ENCODE data around the gene KRTAP5-9. TPM values are rescaled to one million over a fixed set of nuclear protein-coding genes. Genes with fewer than 3 reads are reported as not detected.
"Not testable (repeated sequence)": the region's sequence is repeated elsewhere in the genome, so short reads cannot be mapped to it uniquely, and the experiment has no call there.

The KRTAP5-9 gene
- total RNA-seq, 1 experiment from 2014 or later = not detected

GRCh38 chr11:71527576-71528210 is 20.5 kb upstream of the KRTAP5-9 start:
- TF ChIP-seq CTCF (IDR thresholded peaks at IDR 0.05; ENCODE audit: unreplicated experiment) = no peak
- intact Hi-C loops (cut with micrococcal nuclease; ENCODE audit: unreplicated experiment) = no loop called here
- H3K9me3 Mint-ChIP-seq (ENCODE audit: low read depth, unreplicated experiment) = no peaks in the 10 kb centered on the region
- peaks cover 34% of the 10 kb centered on the region for H3K27me3 Mint-ChIP-seq (ENCODE audit: unreplicated experiment)
- CTCF ChIA-PET = no interaction called here
- no peak overlapping the region for H3K27ac Mint-ChIP-seq (ENCODE audit: unreplicated experiment)
- no peaks in the 10 kb centered on the region for H3K36me3 Mint-ChIP-seq (ENCODE audit: insufficient read depth, unreplicated experiment)
- no peak overlapping the region for H3K4me3 Mint-ChIP-seq (ENCODE audit: low read depth, unreplicated experiment)
- BruUV-seq (replicated peaks) = no TSS peak
- DNase-seq = no peak
- H3K4me1 Mint-ChIP-seq (ENCODE audit: low read depth, unreplicated experiment) = no peaks in the 10 kb centered on the region

DNA sequence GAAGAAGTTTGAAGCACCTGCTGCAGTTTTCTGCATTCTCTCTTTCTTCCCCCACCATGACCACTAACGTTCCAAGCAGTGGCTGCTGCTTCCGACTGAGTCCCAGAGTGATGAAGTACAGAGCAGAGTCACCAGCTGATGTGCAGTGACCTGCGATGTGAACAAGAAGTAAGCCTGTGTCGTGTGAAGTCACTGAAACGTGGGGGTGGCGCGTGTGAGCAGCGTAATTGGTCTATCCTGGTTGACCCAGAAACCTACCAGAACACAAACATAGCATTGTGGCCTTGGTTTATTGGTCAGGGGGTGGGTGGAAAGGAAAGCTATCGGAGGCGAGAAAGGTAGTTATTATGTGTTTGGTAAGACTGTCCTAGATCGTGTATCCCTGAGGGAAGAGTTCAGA is 17.6 kb upstream of the KRTAP5-9 start:
- Mint-ChIP-seq H3K27ac (ENCODE audit: unreplicated experiment) (no peak overlapping the region), H3K27me3 (ENCODE audit: unreplicated experiment) (peaks cover 33% of the 10 kb centered on the region), H3K4me3 (ENCODE audit: low read depth, unreplicated experiment) (no peak overlapping the region), H3K36me3 (ENCODE audit: insufficient read depth, unreplicated experiment) (no peaks in the 10 kb centered on the region), H3K9me3 (ENCODE audit: low read depth, unreplicated experiment) (no peaks in the 10 kb centered on the region), H3K4me1 (ENCODE audit: low read depth, unreplicated experiment) (no peaks in the 10 kb centered on the region)
- CTCF ChIA-PET = no interaction called here
- intact Hi-C loops (cut with micrococcal nuclease; ENCODE audit: unreplicated experiment) = no loop called here
- no TSS peak for BruUV-seq (replicated peaks)
- TF ChIP-seq CTCF (IDR thresholded peaks at IDR 0.05; ENCODE audit: unreplicated experiment) = no peak
- DNase-seq = no peak

DNA sequence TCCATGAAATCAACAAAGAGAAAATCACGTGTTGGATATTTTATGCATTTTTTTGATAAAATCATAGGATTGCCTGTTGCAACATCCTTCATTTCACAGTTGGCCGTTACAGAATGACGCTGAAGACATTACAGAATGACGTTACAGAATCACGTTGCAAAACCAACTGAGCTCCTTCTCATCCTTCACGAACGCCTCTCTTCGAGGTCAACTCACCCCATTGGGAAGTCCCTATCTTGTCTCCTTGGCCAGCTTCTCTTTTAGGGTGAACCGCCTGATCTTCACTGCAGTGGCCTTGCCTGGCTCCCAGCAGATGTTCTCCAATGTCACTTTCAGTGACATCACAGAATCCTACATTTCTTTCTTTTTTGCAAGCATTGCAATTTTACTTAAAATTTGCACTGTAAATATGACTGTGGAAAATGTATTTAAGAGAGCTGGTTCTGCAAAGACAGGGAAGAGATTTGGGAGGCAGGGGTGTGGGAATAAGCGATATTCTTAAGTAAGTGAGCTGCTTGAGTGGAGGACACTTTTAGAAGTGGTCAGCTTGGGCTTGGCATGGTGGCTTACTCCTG is 16.1 kb upstream of the KRTAP5-9 start:
- CTCF ChIA-PET = interaction anchor here (0.9 kb wide), 1 partner anchor 10 kb away, joined by 3 read pairs; no protein-coding TSS in a partner anchor
- no TSS peak for BruUV-seq (replicated peaks)

GRCh38 chr11:71534711-71535608 is 13.3 kb upstream of the KRTAP5-9 start:
- peaks cover 16% of the 10 kb centered on the region for H3K27me3 Mint-ChIP-seq (ENCODE audit: unreplicated experiment)
- H3K9me3 Mint-ChIP-seq (ENCODE audit: low read depth, unreplicated experiment); intact Hi-C loops (cut with micrococcal nuclease; ENCODE audit: unreplicated experiment); H3K4me1 Mint-ChIP-seq (ENCODE audit: low read depth, unreplicated experiment); H3K4me3 Mint-ChIP-seq (ENCODE audit: low read depth, unreplicated experiment); DNase-seq; BruUV-seq (replicated peaks); H3K36me3 Mint-ChIP-seq (ENCODE audit: insufficient read depth, unreplicated experiment); CTCF ChIA-PET; H3K27ac Mint-ChIP-seq (ENCODE audit: unreplicated experiment): not testable (repeated sequence)

More for the DNA sequence above, 16.1 kb upstream of the KRTAP5-9 start:
- Mint-ChIP-seq H3K27ac (ENCODE audit: unreplicated experiment) (no peak overlapping the region), H3K9me3 (ENCODE audit: low read depth, unreplicated experiment) (no peaks in the 10 kb centered on the region), H3K4me3 (ENCODE audit: low read depth, unreplicated experiment) (no peak overlapping the region), H3K27me3 (ENCODE audit: unreplicated experiment) (peaks cover 18% of the 10 kb centered on the region), H3K4me1 (ENCODE audit: low read depth, unreplicated experiment) (no peaks in the 10 kb centered on the region), H3K36me3 (ENCODE audit: insufficient read depth, unreplicated experiment) (no peaks in the 10 kb centered on the region)
- no peak for TF ChIP-seq CTCF (IDR thresholded peaks at IDR 0.05; ENCODE audit: unreplicated experiment)
- intact Hi-C loops (cut with micrococcal nuclease; ENCODE audit: unreplicated experiment) = no loop called here
- DNase-seq = no peak
